ENCODE data around the gene BEND6.

Gene BEND6

DNA sequence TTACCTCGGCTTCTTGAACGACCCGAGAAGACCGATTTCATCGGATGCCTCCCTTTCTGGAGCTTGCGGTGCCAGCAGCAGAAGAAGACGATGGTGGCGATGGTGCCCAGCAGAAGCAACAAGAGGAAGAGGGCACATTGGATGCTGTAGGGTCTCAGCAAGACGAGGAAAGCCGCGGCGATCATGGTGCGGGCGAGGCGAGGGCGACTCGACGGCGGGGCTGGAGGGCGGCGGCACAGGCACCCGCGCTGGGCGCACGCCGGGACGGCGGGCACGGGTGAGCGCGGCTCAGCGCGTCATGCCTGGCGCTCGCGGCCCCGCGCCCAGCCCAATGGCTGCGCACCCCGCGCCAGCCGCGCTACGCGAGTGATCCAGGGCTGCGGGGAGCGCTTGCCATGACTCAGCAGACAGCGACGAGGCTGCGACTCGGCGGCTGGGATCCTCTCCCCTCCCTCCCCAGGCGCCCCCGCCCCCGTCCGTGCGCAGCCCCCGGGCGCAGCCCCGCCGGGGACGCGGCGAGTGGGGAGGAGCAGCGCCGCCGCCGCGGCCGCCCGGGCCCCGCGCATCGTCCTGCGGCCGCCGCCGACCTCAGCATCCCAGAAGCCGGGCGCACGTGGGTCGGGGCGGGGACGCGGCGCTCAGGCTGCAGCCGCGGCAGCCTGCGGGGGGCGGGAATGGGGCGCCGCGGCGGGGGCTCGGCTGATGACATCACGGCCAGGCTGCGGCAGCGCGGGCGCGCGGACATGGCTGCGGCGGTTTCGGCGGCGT is at the start of gene BEND6:
BEND6 (plus strand) TSS at position 705 of the 768 bp plus-strand sequence. CDS start 26,704 bp downstream, outside the sequence.
- in situ Hi-C loops (cut with HindIII; ENCODE audit: low pct_ligation_motif_present, low pct_unique_long_range_greater_than_20kb, low sequenced_read_pairs) = no loop called here
- peak; percentile 81 for DNase-seq

DNA sequence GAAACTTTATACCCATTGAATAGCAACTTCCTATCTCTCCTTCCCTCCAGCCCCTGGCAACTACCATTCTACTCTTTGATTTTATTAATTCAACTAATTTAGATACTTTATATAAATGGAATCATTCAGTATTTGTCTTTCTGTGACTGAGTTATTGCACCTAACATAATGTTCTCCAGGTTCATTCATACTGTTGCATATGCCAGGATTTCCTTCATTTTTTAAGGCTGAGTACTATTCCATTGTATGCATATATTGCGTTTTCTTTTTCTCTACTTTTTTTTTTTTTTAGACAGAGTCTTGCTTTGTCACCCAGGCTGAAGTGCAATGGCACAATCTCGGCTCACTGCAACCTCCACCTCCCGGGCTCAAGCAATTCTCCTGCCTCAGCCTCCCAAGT is 49.5 kb upstream of the BEND6 start:
- DNase-seq = no peak
- in situ Hi-C loops (cut with HindIII; ENCODE audit: low pct_ligation_motif_present, low pct_unique_long_range_greater_than_20kb, low sequenced_read_pairs) = no loop called here

DNA sequence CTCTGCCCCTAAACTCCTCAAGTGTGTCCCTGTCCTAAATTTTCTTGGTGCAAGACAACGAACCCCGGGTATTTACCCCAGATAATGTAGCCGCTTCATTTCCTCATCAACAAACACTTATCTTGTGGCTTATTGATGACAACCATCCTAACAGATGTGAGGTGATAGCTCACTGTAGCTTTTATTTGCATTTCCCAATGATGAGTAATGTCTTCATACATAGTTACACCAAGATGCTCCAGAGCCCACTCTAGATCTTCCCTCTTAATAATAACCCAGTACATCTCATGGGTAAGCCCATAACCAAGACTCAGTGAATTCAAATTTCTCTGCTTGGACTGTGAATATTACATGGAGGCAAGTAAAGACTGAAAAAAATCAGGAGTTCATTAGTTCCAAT is 48.2 kb upstream of the BEND6 start:
- DNase-seq = peak; percentile 17
- in situ Hi-C loops (cut with HindIII; ENCODE audit: low pct_ligation_motif_present, low pct_unique_long_range_greater_than_20kb, low sequenced_read_pairs) = no loop called here

DNA sequence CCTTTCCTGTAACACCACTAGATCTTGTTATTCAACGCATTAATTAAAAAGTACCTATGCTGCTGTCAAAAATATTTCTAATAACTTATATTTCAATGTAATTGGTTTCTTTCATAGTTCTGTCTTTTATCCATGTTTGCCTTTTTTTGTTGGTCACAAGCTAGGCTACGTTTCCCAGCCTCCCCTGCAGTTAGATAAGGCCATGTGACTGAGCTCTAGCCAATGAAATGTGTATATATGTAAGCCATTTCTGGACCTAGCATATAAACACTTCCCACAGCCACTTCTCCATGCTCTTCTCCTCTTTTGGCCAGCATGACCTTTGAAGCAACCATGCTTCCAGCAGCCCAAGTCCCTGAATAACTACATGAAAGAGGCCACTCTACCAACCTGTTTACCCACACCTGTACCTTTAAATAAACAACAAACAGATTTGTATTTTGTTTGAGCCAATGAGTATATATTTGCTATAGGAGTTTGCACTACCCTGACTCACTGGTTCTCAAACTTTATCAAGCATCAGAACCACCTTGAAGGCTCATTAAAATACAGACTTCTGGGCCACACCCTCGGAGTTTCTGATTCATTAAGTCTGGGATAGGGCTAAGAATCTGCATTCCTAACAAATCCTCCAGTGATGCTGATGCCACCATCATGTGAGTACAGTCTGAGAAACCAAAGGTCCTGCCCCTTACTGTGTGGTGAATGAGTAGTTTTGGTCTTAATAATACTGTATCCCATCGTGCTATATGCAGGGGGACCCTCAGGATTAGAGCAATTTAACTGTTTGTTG is 45.6 kb upstream of the BEND6 start:
- in situ Hi-C loops (cut with HindIII; ENCODE audit: low pct_ligation_motif_present, low pct_unique_long_range_greater_than_20kb, low sequenced_read_pairs) = no loop called here
- no peak for DNase-seq

- peak; percentile 50 for DNase-seq
- in situ Hi-C loops (cut with HindIII; ENCODE audit: low pct_ligation_motif_present, low pct_unique_long_range_greater_than_20kb, low sequenced_read_pairs) = no loop called here
Observed at GRCh38 chr6:56911847-56912246, 43.1 kb upstream of the BEND6 start.

DNA sequence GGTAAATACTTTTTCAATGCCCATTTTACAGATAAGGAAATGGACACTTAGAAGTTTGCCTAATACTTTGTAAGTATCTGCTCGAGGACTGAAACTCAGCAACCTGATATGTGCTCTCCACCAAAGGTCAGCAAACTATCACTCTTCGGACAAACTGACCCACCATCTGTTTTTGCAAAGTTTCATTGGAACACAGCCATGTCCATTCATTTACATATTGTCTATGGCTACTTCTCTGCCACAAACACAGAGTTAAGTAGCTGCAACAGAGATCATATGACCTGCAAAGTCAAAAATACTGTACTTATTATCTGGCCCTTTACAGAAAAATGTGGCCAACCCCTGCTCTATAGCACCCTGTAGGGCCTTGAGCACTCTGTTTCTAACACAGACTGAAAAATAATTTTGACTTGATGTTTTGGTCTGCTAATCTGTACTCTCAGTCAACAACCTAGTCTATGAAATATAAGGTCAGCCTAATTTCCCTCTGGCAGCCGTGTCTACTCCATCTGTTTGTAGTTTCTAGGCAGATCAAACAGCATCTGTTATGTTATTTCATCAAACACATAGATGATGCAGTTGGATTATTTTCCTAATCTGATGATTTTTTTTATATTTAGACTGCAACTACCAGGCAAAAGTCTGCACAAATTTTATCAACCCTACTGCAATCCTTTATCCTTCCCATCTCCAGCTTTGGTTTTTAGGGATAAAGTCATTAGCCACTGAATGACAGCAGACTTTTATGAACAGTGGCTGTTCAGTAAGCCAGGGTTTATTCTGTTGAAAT is 41.4 kb upstream of the BEND6 start:
- DNase-seq = no peak
- in situ Hi-C loops (cut with HindIII; ENCODE audit: low pct_ligation_motif_present, low pct_unique_long_range_greater_than_20kb, low sequenced_read_pairs) = no loop called here

- DNase-seq = no peak
- in situ Hi-C loops (cut with HindIII; ENCODE audit: low pct_ligation_motif_present, low pct_unique_long_range_greater_than_20kb, low sequenced_read_pairs) = no loop called here
Observed at GRCh38 chr6:56914798-56915658, 39.9 kb upstream of the BEND6 start.

DNA sequence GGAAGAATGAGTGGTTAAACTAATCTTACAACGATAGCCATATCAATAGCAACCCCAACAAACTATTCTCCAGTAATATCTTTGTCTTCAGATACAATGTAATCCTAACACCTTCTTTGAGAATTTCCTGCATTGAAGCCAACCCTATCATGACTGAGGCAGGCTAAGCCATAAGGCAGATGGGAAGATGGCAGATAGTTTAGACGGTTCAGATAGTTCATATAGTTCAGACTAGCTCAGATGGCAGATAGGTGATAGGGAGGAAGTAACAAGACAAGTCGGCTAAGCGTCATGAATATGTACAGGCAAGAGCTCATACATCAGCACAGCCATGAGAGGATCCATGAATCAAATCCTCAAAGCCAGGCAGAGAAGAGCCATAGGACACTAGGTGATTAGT is 39.1 kb upstream of the BEND6 start:
- in situ Hi-C loops (cut with HindIII; ENCODE audit: low pct_ligation_motif_present, low pct_unique_long_range_greater_than_20kb, low sequenced_read_pairs) = no loop called here
- no peak for DNase-seq

DNA sequence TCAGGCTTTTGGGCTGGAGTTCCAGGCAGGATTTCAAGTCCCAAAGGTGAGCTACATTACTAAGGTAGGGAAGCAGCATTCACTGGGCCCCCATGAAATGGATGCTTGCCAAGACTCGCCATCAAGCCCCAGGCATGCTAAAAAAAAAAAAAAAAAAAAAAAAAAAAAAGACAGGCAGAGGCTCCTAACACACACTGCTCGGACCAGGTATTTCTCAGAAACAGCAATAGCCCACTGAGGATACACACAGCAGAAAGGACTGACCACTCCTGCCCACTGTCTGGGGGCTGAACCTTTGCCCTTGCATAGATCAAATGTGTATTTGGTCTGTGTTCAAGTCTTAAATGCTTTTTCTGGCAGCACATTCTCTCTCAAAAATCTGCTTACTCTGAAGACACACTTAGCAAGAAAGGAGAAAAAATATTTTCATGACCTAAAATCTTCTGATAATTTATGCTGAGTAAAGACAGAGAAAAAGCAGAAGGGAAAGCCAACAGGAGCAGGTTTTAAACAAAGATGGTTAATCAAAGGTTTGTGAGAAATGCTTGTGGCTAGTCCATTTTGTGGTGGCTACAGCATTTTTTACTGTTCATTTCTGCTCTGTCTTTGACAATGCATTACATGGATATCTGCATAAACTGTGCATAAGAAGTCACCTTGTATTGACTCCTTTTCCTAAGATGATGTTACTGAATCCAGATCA is 37.9 kb upstream of the BEND6 start:
- in situ Hi-C loops (cut with HindIII; ENCODE audit: low pct_ligation_motif_present, low pct_unique_long_range_greater_than_20kb, low sequenced_read_pairs) = no loop called here
- DNase-seq = no peak

DNA sequence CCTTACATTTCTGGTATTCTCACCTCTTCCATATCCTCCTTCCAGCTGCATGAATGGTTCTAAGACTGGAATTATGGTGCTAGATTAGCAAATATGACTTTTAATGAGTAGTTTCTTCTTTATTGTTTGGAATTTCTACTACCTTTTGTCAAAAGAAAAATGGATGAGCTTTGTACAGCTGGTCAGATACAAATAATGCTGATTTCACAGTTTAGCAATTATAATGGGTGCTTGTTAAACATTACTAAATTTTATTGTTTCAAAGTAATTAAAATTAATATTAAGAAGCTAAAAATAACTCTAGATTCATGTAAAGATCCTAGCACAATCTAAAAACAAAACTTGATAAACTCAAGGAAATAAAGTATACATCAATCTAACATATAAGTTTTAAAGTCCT is 32.3 kb upstream of the BEND6 start:
- in situ Hi-C loops (cut with HindIII; ENCODE audit: low pct_ligation_motif_present, low pct_unique_long_range_greater_than_20kb, low sequenced_read_pairs) = no loop called here
- DNase-seq = no peak

DNA sequence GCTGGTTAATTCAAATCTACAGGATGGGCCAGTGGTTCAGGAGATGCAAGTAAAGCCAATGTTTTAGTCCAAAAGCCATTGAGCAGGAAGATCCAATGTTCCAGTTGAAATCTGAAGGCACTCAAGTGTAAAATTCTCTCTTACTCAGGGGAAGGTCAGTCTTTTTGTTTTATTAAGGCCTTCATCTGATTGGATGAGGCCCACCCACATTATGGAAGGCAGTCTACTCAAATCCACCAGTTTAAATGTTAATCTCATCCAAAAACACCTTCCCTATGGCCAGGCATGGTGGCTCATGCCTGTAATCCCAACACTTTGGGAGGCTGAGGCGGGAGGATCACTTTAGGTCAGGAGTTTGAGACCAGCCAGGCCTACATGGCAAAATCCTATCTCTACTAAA is 31.3 kb upstream of the BEND6 start:
- no peak for DNase-seq
- in situ Hi-C loops (cut with HindIII; ENCODE audit: low pct_ligation_motif_present, low pct_unique_long_range_greater_than_20kb, low sequenced_read_pairs) = no loop called here

GRCh38 chr6:56927538-56928453 is 27.1 kb upstream of the BEND6 start:
- no peak for DNase-seq
- in situ Hi-C loops (cut with HindIII; ENCODE audit: low pct_ligation_motif_present, low pct_unique_long_range_greater_than_20kb, low sequenced_read_pairs) = no loop called here

DNA sequence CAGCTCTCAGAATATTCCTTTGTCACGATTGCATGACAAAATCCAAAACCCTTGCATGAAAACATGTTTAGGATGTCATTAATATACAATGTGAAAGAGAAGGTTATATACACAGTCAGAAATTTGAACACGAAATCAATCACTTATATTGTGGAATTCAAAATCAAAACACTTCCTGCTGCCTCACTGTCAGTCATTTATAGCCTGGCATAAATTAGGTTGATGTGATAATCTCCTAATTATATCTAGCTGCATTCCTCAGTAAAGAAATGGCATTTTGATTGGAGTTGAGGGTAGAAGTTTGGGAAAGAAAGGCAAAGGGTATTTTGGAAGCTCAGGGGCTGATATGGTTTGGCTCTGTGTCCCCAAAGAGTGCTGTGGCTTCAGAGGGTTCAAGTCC is 24.1 kb upstream of the BEND6 start:
- in situ Hi-C loops (cut with HindIII; ENCODE audit: low pct_ligation_motif_present, low pct_unique_long_range_greater_than_20kb, low sequenced_read_pairs) = no loop called here
- DNase-seq = no peak

DNA sequence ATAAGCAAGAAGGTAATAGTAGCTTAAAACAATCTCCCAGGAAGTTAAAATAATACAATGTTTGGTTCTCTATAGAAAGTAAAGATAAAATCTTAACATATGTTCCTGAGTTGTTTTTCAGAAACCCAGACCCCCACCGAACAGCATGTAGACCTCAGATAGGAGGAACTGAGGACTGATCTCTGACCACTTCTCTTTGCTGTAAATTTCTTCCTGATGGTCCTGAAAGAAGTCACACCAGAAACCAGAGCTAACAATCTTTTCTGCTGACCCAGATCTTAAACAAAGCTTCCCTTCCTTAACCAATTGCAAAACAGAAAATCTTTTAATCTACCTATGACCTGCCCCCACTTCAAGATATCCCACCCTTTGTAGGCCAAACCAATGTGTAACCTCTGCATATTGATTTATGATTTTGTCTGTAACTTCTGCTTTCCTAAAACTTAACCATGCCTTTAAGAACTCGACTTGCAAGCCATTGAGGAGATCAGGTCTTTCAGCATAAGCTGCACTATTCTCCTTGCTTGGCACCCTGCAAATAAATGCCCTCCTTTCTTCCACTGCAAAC is 21.9 kb upstream of the BEND6 start:
- in situ Hi-C loops (cut with HindIII; ENCODE audit: low pct_ligation_motif_present, low pct_unique_long_range_greater_than_20kb, low sequenced_read_pairs) = no loop called here

DNA sequence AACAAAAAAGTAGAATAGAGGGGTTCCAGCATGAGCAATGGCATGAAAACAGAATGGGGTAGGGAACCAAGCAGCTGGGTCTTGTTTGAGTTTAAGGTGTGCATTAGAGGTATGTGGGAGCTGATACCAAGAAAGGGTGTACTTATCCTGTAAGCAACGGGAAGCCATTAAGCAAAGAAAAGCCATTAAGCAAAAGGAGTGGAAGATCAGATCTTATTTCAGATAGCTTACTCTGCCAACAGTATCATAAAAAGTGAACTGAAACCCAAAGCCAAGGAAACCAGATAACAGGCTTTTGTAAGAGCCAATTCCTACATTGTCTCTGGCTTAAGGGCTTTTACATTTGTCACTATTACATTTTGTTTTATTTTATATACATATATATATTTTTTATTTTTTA is 21.3 kb upstream of the BEND6 start:
- no peak for DNase-seq
- in situ Hi-C loops (cut with HindIII; ENCODE audit: low pct_ligation_motif_present, low pct_unique_long_range_greater_than_20kb, low sequenced_read_pairs) = no loop called here

More for the DNA sequence above, 21.9 kb upstream of the BEND6 start:
- no peak for DNase-seq

DNA sequence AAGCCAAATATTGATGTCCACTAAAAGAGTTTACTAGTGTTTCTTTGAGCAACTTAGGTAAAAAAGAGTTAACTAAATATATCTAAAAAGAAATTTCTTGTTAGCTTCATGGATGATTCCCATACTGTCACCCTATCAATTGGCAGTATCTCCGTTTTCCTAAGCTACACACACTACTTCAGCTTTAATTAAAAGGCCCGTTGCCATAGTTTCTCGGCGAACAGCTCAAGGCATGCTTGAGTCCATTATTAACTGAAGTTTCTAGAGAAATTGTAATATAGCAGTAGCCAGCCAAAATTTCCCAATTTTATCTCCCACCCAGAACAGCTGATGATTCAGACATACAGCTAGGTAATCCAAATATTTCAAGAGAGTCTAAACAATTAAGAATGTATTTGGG is 20.0 kb upstream of the BEND6 start:
- in situ Hi-C loops (cut with HindIII; ENCODE audit: low pct_ligation_motif_present, low pct_unique_long_range_greater_than_20kb, low sequenced_read_pairs) = no loop called here
- DNase-seq = no peak

GRCh38 chr6:56936466-56936865 is 18.4 kb upstream of the BEND6 start:
- in situ Hi-C loops (cut with HindIII; ENCODE audit: low pct_ligation_motif_present, low pct_unique_long_range_greater_than_20kb, low sequenced_read_pairs) = no loop called here
- no peak for DNase-seq

All from ACHN (cell line).